Measurements from ENCODE around the gene NMRAL1.

Gene NMRAL1

DNA sequence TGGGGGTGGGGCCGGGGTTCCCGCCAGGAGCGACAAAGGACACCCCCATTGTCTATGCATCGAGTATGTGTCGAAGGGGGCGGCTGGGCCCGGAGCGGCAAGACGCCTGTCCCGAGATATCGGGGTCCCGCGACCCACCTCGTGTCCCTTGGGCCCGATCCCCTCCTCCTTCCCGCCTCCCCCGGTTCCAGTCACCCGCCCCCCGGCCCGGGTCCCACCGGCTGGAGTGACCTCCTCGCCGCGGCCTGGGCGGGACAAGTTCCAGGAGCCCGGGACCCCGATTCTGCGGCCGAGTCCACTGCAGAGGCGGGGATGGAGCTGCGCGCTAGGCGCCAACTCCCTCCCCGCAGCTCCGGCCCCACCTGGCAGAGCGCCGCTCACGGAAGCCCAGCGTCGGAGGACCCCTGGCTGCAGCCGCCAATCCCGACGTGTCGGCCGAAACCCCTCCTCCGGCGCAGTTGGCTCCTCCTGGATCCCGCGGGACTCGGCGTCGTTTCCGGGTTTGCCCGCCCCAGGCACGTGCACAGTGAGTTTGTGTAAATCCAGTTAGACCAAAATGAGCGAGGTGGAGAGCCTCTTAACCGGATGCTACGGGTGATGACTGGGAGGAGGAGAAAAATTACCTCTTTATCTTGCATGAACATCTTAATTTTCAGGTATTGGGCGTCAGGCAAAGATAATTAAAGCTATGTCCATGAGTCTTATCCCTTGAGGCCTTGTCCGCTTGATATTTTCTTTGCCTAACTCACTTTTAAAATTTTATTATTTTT, at the start of gene NMRAL1:
NMRAL1 (minus strand) TSS at position 434 of the 770 bp plus-strand sequence. CDS start 493 bp downstream, outside the sequence.
- Histone ChIP-seq H3K27ac (ENCODE audit: low read depth, low read length) (peak within 1 kb of the TSS; percentile 81), H4K20me1 (ENCODE audit: low read depth, low read length) (no peaks in the 10 kb centered on the region), H3K36me3 (ENCODE audit: low read length) (no peaks in the 10 kb centered on the region), H3K9me2 (replicated peaks; ENCODE audit: insufficient read depth, low read length) (no peaks in the 10 kb centered on the region), H3K9ac (ENCODE audit: low read length) (peak within 1 kb of the TSS; percentile 92), H2AFZ (ENCODE audit: low read depth, low read length, severe bottlenecking) (peak within 1 kb of the TSS; percentile 30), H3K9me3 (ENCODE audit: insufficient read depth, low read length) (no peaks in the 10 kb centered on the region), H3K4me3 (ENCODE audit: insufficient read depth, low read length, poor library complexity, severe bottlenecking) (peak within 1 kb of the TSS; percentile 70), H3K79me2 (ENCODE audit: insufficient read depth, low read length) (peaks cover 48% of the 10 kb centered on the region), H3K4me2 (ENCODE audit: low read depth, low read length, poor library complexity, severe bottlenecking) (peak within 1 kb of the TSS; percentile 82), H3K27me3 (ENCODE audit: low read length) (no peaks in the 10 kb centered on the region), H3F3A (ENCODE audit: insufficient read depth) (peaks cover 43% of the 10 kb centered on the region)
- TF ChIP-seq EZH2phosphoT487 (conservative IDR thresholded peaks at IDR 0.05; ENCODE audit: low read length), result no peak
- TF ChIP-seq, protein P1, sequence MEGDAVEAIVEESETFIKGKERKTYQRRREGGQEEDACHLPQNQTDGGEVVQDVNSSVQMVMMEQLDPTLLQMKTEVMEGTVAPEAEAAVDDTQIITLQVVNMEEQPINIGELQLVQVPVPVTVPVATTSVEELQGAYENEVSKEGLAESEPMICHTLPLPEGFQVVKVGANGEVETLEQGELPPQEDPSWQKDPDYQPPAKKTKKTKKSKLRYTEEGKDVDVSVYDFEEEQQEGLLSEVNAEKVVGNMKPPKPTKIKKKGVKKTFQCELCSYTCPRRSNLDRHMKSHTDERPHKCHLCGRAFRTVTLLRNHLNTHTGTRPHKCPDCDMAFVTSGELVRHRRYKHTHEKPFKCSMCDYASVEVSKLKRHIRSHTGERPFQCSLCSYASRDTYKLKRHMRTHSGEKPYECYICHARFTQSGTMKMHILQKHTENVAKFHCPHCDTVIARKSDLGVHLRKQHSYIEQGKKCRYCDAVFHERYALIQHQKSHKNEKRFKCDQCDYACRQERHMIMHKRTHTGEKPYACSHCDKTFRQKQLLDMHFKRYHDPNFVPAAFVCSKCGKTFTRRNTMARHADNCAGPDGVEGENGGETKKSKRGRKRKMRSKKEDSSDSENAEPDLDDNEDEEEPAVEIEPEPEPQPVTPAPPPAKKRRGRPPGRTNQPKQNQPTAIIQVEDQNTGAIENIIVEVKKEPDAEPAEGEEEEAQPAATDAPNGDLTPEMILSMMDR (IDR thresholded peaks at IDR 0.05; ENCODE audit: insufficient read depth, low read length, poor library complexity, severe bottlenecking), result no peak

DNA sequence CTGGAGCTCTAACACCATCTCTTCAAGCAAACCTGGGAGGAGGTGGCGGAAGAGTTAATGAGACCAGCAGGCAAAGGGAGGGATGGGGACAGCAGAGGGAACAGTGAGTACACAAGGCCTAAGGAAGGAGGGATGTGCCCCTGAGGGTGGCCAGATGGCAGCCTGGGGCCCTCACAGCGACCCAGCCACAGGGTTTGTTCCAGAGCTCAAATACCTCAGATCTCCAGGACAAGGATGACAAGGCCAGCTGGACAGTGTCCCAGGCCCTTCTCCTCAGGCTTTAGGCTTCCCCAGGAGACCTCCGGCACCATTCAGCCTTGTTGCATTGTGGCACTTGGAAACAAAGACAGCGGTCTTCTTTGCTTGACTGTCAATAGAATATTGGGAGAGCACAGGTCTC, 49.3 kb upstream of the NMRAL1 start:
- Histone ChIP-seq H3K27ac (ENCODE audit: low read depth, low read length) (no peak overlapping the region), H3K79me2 (ENCODE audit: insufficient read depth, low read length) (no peaks in the 10 kb centered on the region), H3K27me3 (ENCODE audit: low read length) (no peaks in the 10 kb centered on the region), H4K20me1 (ENCODE audit: low read depth, low read length) (no peaks in the 10 kb centered on the region), H3K4me2 (ENCODE audit: low read depth, low read length, poor library complexity, severe bottlenecking) (no peak overlapping the region), H3F3A (ENCODE audit: insufficient read depth) (peaks cover 5% of the 10 kb centered on the region), H3K4me3 (ENCODE audit: insufficient read depth, low read length, poor library complexity, severe bottlenecking) (no peak overlapping the region), H3K36me3 (ENCODE audit: low read length) (no peaks in the 10 kb centered on the region), H2AFZ (ENCODE audit: low read depth, low read length, severe bottlenecking) (no peak overlapping the region), H3K9me2 (replicated peaks; ENCODE audit: insufficient read depth, low read length) (no peaks in the 10 kb centered on the region), H3K9me3 (ENCODE audit: insufficient read depth, low read length) (no peaks in the 10 kb centered on the region), H3K9ac (ENCODE audit: low read length) (no peak overlapping the region)
- TF ChIP-seq, protein P1 (IDR thresholded peaks at IDR 0.05; ENCODE audit: insufficient read depth, low read length, poor library complexity, severe bottlenecking), result no peak
- no peak for TF ChIP-seq EZH2phosphoT487 (conservative IDR thresholded peaks at IDR 0.05; ENCODE audit: low read length)

DNA sequence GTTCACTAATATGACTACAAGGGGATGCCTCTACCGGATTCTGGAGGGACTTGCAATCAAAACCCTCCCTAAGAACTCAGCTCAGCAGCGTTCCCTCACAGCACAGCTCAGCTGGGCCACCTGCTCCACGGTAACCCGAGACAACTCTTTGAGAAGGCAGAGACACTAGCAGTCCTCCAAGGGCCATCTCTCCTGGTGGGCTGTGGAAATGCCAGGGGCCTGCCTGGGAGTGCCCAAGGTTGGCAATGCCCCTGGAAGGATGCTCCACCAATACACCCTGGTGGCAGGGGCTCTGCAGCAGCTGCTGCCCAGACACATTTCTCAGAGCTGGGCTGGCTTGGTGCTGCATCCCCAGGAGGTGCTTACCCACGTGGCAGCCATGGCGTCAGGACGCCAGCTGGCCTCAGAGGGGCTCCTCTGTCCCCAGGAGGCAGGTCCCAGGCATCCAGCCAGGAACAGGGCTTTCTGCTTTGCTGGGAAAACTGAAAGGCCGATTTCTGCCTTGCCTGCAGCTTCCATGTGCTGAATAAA, 47.7 kb upstream of the NMRAL1 start:
- no peak overlapping the region for H3K27ac ChIP-seq (ENCODE audit: low read depth, low read length)
- H3K79me2 ChIP-seq (ENCODE audit: insufficient read depth, low read length), result no peaks in the 10 kb centered on the region
- TF ChIP-seq, protein P1 (IDR thresholded peaks at IDR 0.05; ENCODE audit: insufficient read depth, low read length, poor library complexity, severe bottlenecking), result no peak
- TF ChIP-seq EZH2phosphoT487 (conservative IDR thresholded peaks at IDR 0.05; ENCODE audit: low read length), result no peak
- H3K27me3 ChIP-seq (ENCODE audit: low read length), result no peaks in the 10 kb centered on the region
- no peak overlapping the region for H3K4me2 ChIP-seq (ENCODE audit: low read depth, low read length, poor library complexity, severe bottlenecking)
- no peaks in the 10 kb centered on the region for H3K9me3 ChIP-seq (ENCODE audit: insufficient read depth, low read length)
- no peak overlapping the region; the same call in 1 of the 2 replicates for H3K9ac ChIP-seq (ENCODE audit: low read length)
- no peak overlapping the region for H3K4me3 ChIP-seq (ENCODE audit: insufficient read depth, low read length, poor library complexity, severe bottlenecking)
- H4K20me1 ChIP-seq (ENCODE audit: low read depth, low read length), result no peaks in the 10 kb centered on the region
- no peaks in the 10 kb centered on the region for H3K9me2 ChIP-seq (replicated peaks; ENCODE audit: insufficient read depth, low read length)
- no peaks in the 10 kb centered on the region for H3K36me3 ChIP-seq (ENCODE audit: low read length)
- no peak overlapping the region for H2AFZ ChIP-seq (ENCODE audit: low read depth, low read length, severe bottlenecking)
- H3F3A ChIP-seq (ENCODE audit: insufficient read depth), result no peaks in the 10 kb centered on the region

All from SU-DHL-6 (cell line).